Tongue (tissue), 2 donors: ENCODE results near the gene PODN. TPM values are rescaled to one million over a fixed set of nuclear protein-coding genes. Genes with fewer than 3 reads are reported as not detected.

ENCODE experiments used
- DNase-seq: peaks from one replicate; pipeline ENCODE4 v3.0.0-alpha.2; 2015
- total RNA-seq: library from RNA; depleted of rRNA; stranded (reverse); fragments of >200 nt; gene quantifications from one replicate; pipeline ENCODE4 v1.2.3, GENCODE V29; 2014

Gene PODN
- total RNA-seq, 1 donor from 2014 or later, result 17.1 TPM

GRCh38 chr1:53051676-53052075 is 10.3 kb upstream of the PODN start:
- DNase-seq, result no peak

GRCh38 chr1:53057127-53057526 is 4.9 kb upstream of the PODN start:
- no peak for DNase-seq

- no peak for DNase-seq
Measured at GRCh38 chr1:53060579-53060978, 1.4 kb upstream of the PODN start.

- peak; percentile 59 for DNase-seq
Measured at GRCh38 chr1:53061123-53061858, 722 bp upstream of the PODN start.

- DNase-seq, result peak; percentile 61
Measured at GRCh38 chr1:53062708-53063591, 937 bp downstream of the PODN start.

GRCh38 chr1:53063744-53064515 is 1.9 kb downstream of the PODN start:
- DNase-seq, result peak; percentile 26

- DNase-seq, result no peak
Measured at GRCh38 chr1:53065391-53065790, 3.4 kb downstream of the PODN start.

- peak; percentile 62 for DNase-seq
Measured at GRCh38 chr1:53066488-53066887, 4.5 kb downstream of the PODN start.

- no peak for DNase-seq
Measured at GRCh38 chr1:53066891-53067738, 5.1 kb downstream of the PODN start.

GRCh38 chr1:53067886-53068285 is 5.9 kb downstream of the PODN start:
- DNase-seq, result no peak

- no peak for DNase-seq
Measured at GRCh38 chr1:53068314-53069099, 6.5 kb downstream of the PODN start.

GRCh38 chr1:53069265-53069662 is 7.3 kb downstream of the PODN start:
- DNase-seq, result no peak

- no peak for DNase-seq
Measured at GRCh38 chr1:53069663-53070327, 7.8 kb downstream of the PODN start.

GRCh38 chr1:53070621-53071020 is 8.6 kb downstream of the PODN start:
- no peak for DNase-seq

GRCh38 chr1:53071167-53071865 is 9.3 kb downstream of the PODN start:
- no peak for DNase-seq

GRCh38 chr1:53071915-53072314 is 9.9 kb downstream of the PODN start:
- no peak for DNase-seq

GRCh38 chr1:53073287-53073686 is 11.3 kb downstream of the PODN start:
- no peak for DNase-seq

- peak; percentile 72 for DNase-seq
Measured at GRCh38 chr1:53073868-53074311, 11.9 kb downstream of the PODN start.

GRCh38 chr1:53074313-53075154 is 12.5 kb downstream of the PODN start:
- DNase-seq, result no peak
